Fibroblast of pulmonary artery (primary cell): ENCODE measurements around the gene MSN.

Experiments
- DNase-seq: peaks from one replicate; pipeline ENCODE4 v3.0.0-alpha.2; 2010; ENCODE audit warnings: low read depth
- H3K4me3 ChIP-seq: replicated peaks from 2 replicates; pipeline ENCODE4 v1.5.1; 2011; ENCODE audit warnings: low read depth, mild to moderate bottlenecking, control low read depth, low read length, moderate library complexity
- TF ChIP-seq, protein P1 (sequence below): IDR thresholded peaks from 2 replicates; pipeline ENCODE4 v1.5.1; 2011; ENCODE audit warnings: mild to moderate bottlenecking, control low read depth, low read length, inconsistent platforms; ENCODE audit errors: missing control alignments

The MSN gene

DNA sequence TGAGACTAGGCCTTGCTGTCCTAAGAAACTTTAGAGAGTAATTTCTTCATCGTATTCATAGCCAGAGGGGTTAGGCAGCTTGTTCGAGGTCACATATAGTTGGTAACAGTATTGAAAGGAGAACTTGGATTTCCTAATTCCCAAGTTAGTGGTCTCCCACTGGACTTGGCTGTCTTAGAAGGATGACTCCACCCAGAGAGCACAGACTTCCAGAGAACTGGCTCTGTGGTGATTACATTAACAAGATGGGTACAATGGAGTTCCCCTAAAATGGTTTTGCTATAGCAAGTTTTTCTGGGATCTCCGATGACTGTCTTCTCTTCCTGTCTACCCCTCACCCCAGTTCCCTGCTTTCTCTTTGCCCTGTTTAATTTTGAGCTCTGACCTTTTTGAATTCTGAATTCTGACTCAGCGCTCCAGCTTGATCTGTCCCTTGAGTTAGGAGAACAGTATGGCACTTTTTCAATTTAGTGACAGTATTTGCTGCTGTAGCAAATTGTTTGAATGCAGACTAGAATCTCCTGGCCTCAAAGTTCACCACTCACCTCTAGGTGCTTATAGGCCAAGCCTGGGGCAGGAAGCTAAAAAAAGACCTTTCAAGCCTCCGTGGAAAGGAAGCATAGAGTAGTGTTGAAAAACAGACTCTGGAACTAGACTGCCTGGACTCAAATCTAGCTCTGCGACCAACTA is 6.9 kb downstream of the MSN start:
- peak; percentile 37 for DNase-seq
- no peak overlapping the region for H3K4me3 ChIP-seq
- TF ChIP-seq, protein P1, sequence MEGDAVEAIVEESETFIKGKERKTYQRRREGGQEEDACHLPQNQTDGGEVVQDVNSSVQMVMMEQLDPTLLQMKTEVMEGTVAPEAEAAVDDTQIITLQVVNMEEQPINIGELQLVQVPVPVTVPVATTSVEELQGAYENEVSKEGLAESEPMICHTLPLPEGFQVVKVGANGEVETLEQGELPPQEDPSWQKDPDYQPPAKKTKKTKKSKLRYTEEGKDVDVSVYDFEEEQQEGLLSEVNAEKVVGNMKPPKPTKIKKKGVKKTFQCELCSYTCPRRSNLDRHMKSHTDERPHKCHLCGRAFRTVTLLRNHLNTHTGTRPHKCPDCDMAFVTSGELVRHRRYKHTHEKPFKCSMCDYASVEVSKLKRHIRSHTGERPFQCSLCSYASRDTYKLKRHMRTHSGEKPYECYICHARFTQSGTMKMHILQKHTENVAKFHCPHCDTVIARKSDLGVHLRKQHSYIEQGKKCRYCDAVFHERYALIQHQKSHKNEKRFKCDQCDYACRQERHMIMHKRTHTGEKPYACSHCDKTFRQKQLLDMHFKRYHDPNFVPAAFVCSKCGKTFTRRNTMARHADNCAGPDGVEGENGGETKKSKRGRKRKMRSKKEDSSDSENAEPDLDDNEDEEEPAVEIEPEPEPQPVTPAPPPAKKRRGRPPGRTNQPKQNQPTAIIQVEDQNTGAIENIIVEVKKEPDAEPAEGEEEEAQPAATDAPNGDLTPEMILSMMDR, result no peak

- peak; percentile 95 for DNase-seq
- TF ChIP-seq, protein P1, result no peak
- H3K4me3 ChIP-seq, result peak overlapping the region; percentile 8
Observed at GRCh38 chrX:65677954-65678469, 10.6 kb downstream of the MSN start.

- TF ChIP-seq, protein P1, result no peak
- no peak overlapping the region for H3K4me3 ChIP-seq
- DNase-seq, result peak; percentile 75
Observed at GRCh38 chrX:65679071-65679540, 11.7 kb downstream of the MSN start.

GRCh38 chrX:65681810-65682209 is 14.4 kb downstream of the MSN start:
- TF ChIP-seq, protein P1, result no peak
- no peak for DNase-seq
- no peak overlapping the region for H3K4me3 ChIP-seq

DNA sequence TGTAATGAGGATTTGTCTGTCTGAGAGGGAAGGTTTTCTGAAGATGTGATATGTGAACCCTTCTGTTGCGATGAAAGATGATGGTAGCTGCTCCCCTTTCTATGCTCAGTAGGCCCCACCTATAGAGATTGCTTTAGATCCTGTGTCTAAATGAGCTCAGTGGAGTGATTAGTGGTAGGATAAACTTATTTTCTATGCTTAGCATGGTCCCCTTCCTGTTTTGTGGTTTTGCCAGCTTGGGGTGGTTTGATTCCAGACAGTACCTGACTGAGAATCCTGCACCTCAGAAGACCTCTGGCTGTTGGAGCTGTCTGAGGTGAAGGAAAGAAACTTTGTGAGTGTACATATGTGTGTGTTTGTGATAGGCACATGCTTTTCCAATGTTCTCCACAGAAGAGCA is 17.7 kb downstream of the MSN start:
- no peak for DNase-seq
- H3K4me3 ChIP-seq, result no peak overlapping the region
- TF ChIP-seq, protein P1, result no peak

- no peak overlapping the region for H3K4me3 ChIP-seq
- DNase-seq, result no peak
Observed at GRCh38 chrX:65686236-65686635, 18.8 kb downstream of the MSN start.

More at GRCh38 chrX:65686236-65686635, 18.8 kb downstream of the MSN start:
- TF ChIP-seq, protein P1, result no peak
